ENCODE data around the gene CCL24.
"Not testable (repeated sequence)": the region's sequence is repeated elsewhere in the genome, so short reads cannot be mapped to it uniquely, and the experiment has no call there.

CCL24 gene

GRCh38 chr7:75813781-75814236 is at the start of gene CCL24:
Gene CCL24 (minus strand): TSS chr7:75813806. CDS start chr7:75813715, 91 bp downstream.
- no peak for DNase-seq

GRCh38 chr7:75861636-75862035 is 48.0 kb upstream of the CCL24 start:
- DNase-seq = no peak

DNA sequence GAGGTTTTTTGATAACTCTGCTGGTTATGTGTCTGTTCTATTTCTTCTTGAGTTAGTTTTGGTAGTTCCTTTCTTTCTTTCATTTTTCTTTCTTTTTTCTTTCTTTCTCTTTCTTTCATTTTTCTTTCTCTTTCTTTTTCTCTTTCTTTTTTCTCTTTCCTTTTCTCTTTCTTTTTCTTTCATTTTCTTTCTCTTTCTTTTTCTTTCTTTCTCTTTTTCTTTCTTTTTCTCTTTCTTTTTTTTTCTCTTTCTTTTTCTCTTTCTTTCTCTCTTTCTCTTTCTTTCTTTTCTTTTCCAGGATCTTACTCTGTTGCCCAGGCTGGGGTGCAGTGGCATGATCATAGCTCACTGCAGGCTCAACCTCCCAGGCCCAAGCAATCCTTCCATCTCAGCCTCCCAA is 44.8 kb upstream of the CCL24 start:
- DNase-seq = no peak

- no peak for DNase-seq
These were observed 42.9 kb upstream of the CCL24 start for GRCh38 chr7:75856536-75856935.

DNA sequence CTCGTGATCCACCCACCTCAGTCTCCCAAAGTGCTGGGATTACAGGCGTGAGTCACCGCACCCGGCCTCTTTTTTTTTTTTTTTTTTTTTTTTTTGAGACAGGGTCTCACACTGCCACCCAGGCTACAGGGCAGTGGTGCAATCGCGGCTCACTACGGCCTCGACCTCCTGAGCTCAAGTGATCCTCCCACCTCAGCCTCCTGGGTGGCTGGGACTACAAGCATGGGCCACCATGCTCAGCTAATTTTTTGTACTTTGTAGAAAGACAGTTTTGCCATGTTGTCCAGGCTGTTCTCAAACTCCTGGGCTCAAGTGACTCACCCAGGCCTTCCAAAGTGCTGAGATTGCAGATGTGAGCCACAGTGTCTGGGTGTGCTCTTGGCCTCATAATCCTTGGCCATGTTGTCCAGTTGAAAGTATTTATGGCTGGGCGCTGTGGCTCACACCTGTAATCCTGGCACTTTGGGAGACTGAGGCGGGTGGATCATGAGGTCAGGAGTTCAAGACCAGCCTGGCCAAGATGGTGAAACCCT is 41.3 kb upstream of the CCL24 start:
- not testable (repeated sequence) for DNase-seq

DNA sequence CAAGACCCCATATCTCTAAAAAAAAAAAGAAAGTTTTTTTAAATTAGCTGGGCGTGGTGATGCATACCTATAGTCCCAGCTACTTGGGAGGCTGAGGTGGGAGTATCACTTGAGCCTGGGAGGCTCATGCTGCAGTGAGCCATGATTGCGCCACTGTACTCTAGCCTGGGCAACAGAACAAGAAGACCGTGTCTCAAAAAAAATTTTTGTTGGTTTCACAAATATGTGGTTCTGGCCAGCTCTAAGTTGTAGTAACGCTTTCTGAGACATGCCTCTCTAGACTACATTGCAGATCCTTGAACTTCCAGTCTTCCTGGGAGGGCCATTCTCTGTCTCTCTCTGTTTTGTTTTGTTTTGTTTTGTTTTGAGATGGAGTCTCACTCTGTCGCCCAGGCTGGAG is 40.6 kb upstream of the CCL24 start:
- DNase-seq = no peak

DNA sequence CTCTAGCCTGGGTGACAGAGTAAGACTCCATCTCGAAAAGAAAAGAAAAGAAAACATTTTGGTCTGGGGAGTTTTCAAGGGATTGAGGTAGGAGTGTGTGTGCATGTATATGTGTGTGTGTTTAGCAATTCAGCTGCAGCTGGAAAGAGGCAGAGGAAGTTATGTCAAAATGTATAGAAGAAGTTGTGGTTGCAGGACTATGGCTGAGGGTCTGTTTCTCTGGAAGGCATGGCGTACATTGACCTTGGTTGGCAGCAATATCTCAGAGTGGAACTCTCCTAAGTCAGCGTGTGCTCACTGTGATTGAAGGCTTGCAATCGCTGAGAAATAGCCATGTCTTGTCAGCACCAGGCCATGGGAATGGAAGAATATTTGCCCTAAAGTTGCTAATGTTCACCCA is 36.6 kb upstream of the CCL24 start:
- no peak for DNase-seq

GRCh38 chr7:75849573-75849972 is 36.0 kb upstream of the CCL24 start:
- DNase-seq = no peak

GRCh38 chr7:75847707-75848106 is 34.1 kb upstream of the CCL24 start:
- DNase-seq = no peak

DNA sequence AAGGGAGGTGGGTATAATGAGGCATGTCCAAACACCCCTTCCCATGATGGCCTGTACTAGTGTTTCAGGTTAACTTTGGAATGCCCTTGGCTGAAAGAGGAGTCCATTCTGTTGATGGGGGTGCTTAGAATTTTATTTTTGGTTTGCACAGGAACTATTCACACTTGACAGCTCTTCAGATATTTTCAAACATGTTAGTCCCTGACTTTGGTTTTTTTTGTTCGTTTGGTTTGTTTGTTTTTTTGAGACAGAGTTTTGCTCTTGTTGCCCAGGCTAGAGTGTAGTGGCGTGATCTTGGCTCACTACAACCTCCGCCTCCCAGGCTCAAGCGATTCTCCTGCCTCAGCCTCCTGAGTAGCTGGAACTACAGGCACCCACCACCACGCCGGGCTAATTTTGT is 31.5 kb upstream of the CCL24 start:
- not testable (repeated sequence) for DNase-seq

DNA sequence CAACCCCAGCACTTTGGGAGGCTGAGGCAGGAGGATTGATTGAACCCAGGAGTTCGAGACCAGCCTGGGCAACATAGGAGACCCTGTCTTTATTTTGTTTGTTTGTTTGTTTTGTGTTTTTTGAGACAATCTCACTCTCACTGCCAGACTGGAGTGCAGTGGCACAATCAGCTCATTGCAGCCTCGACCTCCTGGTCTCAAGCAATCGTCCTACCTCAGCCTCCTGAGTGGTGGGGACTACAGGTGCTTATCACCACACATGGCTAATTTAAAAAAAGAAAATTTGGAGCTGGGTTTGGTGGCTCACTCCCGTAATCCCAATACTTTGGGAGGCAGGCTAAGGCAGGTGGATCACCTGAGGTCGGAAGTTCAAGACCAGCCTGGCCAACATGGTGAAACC is 30.6 kb upstream of the CCL24 start:
- DNase-seq = no peak

DNA sequence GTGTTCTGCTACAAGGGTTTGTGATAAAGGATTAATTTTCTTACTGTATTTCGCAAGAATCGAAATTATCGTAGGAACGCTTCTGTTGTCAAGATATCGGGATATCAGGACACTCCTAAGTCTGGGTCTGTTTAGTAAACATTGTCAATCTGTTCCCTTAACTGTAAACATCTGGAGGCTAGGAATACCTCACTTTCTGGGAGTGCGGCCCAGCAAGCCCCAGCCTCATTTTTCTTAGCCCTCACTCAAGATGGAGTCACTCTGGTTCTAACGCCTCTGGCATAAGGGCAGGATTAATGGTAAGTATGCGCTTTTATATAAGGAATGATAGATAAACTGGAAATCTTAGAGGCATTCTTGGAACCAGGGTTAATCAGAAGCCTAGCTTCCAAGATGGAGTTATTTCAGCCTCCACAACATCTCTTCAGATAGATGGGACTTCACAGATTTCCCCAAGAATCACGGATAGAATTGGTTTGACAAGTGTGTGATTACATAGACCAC is 30.1 kb upstream of the CCL24 start:
- no peak for DNase-seq

DNA sequence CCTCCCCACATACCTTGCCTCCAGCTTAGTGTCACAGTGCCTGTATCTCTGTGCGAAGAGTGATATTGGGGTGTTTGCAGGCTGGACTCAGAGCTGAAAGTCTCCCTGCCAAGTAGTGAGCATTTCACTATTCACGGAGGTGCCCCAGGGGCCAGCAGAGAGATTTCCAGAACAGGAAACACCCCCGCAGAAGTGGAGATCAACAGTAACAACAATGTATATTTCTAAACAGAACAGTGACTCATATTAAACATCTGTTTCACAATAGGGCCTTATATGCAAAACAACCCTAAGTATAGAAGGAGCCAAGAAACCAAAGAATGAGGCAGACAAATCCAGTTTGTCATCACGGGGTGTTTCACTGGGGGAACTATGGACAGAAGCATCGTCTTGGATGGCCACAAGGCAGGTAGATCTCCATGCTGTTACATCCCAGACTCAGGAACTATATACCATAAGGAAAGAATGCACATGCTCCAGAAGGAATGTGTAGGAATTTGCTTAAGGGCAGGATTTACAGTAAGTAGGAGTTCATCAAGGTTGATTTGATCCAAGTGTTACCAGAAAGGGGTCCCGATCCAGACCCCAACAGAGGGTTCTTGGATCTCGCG is 29.3 kb upstream of the CCL24 start:
- DNase-seq = no peak

- DNase-seq = no peak
These were observed 26.4 kb upstream of the CCL24 start for GRCh38 chr7:75840029-75840428.

DNA sequence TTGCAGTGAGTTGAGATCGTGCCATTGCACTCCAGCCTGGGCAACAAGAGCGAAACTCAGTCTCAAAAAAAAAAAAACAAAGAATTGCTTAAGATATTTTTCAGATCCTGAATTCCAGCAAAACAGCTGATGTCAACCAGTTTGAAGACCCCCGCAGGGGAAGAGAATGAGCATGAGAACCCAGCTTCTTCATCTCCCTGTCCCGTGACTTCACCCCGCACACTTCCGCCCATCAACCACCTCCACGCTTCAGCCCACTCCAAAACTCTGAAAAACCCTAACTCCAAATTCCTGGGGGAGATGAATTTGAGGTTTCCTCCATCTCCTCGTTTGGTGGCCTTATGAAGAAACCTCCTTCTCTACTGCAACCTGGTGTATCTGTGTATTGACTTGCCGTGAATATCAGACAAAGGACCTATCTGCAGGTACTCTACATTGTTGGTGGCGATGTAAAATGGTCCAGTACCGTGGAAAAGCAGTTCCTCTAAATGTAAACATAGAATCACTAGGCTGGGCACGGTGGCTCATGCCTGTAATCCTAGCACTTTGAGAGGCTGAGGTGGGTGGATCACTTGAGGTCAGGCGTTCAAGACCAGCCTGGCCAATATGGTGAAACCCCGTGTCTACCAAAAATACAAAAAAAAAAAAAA is 24.8 kb upstream of the CCL24 start:
- not testable (repeated sequence) for DNase-seq

DNA sequence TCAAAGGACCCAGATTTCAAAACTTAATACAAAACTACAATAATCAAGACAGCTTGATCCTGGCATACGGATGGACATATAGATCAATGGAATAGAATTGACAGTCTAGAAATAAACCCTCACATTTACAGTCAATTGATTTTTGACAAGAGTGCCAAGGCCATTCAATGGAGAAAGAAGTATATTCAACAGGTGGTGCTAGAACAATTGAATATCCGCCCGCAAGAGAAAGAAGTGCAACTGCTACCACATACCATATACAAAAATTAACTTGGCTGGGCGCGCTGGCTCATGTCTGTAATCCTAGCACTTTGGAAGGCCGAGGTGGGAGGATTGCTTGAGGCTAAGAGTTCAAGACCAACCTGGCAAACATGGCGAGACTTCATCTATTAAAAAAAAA is 23.2 kb upstream of the CCL24 start:
- DNase-seq = no peak

DNA sequence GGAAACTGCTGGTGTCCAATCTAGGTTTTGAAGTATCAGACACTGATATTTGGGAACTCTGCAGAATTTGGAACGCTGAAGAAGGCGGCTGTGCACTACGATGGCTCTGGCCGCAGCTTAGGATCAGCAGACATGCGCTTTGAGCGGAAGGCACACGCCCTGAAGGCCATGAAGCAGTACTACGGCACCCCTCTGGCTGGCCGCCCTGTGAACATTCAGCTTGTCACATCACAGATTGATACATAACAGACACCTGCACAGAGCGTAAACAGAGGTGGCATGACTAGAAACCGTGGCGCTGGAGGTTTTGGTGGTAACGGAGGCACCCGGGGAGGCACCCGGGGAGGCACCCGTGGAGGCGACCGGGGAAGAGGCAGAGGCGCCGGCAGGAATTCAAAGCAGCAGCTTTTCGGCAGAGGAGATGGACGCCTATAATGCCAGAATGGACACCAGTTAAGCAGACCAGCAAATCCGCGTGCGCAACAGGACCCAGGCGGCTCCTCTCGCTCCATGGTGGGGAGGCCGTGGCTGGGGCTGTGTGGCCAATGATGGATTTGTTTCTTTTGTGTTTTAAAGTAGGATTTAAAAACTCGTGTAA is 22.2 kb upstream of the CCL24 start:
- no peak for DNase-seq

GRCh38 chr7:75833662-75834061 is 20.1 kb upstream of the CCL24 start:
- DNase-seq = not testable (repeated sequence)

DNA sequence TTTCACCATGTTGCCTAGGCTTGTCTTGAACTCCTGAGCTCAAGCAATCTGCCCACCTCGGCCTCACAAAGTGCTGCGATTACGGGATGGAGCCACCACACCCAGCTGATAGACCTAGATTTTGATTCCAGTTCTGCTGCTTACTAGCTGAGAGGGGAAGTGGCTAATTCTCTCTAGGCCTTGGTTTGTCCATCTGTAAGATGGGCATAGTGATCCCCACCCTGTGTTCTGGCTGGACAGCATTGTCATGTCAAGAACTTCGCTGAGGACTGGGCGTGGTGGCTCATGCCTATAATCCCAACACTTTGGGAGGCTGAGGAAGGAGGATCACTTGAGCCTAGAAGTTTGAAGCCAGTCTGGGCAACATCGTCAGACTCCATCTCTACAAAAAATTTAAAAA is 17.4 kb upstream of the CCL24 start:
- DNase-seq = no peak

DNA sequence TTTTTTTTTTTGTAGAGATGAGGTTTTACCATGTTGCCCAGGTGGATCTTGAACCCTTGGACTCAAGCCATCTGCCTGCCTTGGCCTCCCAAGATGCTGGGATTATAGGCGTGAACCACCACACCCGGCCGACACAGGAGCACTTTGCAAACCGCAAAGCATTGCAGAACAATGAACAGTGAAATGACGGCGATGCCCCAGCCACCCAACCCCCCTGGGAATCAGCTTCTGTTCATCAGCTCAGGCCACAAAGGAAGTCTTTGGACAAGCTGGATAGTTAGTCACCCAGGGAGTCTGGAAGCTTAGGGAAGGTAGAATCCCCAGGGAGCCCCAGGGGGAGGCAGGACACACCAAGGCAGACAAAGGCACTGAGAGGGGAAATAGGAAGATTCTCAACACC is 16.1 kb upstream of the CCL24 start:
- not testable (repeated sequence) for DNase-seq

- DNase-seq = no peak
These were observed 9.7 kb upstream of the CCL24 start for GRCh38 chr7:75823198-75823910.

GRCh38 chr7:75820688-75821087 is 7.1 kb upstream of the CCL24 start:
- no peak for DNase-seq

- no peak for DNase-seq
These were observed 6.1 kb upstream of the CCL24 start for GRCh38 chr7:75819711-75820110.

All from NCI-H187 (cell line).